Heart left ventricle (tissue), 16 donors: ENCODE data around the gene CACNA2D3. TPM values are rescaled to one million over a fixed set of nuclear protein-coding genes. Genes with fewer than 3 reads are reported as not detected.

ENCODE experiments used
- ATAC-seq, 4 donors: fragments of 200-7000 bp; cut with Tn5 transposase; one replicate each; pipeline ENCODE4 v1.9.1; 2020 to 2022; ENCODE audit warnings: moderate library complexity in 4 of 4, mild to moderate bottlenecking in 3 of 4, moderate number of reproducible peaks in 1 of 4
- DNase-seq, 5 donors: peaks; one replicate each; pipeline ENCODE4 v3.0.0-alpha.2; 2020
- H3K27ac ChIP-seq, 12 donors: fragments of 200-600 bp; sonication (generic) in 4 of 12; one replicate each; pipeline versions ENCODE4 v1.5.0 to v1.8.0; 2016 to 2022; ENCODE audit warnings: mild to moderate bottlenecking in 2 of 12
- H3K27me3 ChIP-seq, 9 donors: fragments of 200-600 bp; sonication (generic) in 2 of 9; one replicate each; pipeline versions ENCODE4 v1.5.1 to v1.8.0; 2016 to 2022; ENCODE audit warnings: mild to moderate bottlenecking in 3 of 9
- H3K36me3 ChIP-seq, 9 donors: fragments of 200-600 bp; sonication (generic) in 2 of 9; one replicate each; pipeline versions ENCODE4 v1.5.0 to v1.8.0; 2018 to 2022; ENCODE audit warnings: mild to moderate bottlenecking in 2 of 9
- H3K4me1 ChIP-seq, 12 donors: fragments of 200-600 bp; sonication (generic) in 4 of 12; one replicate each; pipeline versions ENCODE4 v1.5.0 to v1.8.0; 2016 to 2022; ENCODE audit warnings: mild to moderate bottlenecking in 3 of 12
- H3K4me3 ChIP-seq, 12 donors: fragments of 200-600 bp; sonication (generic) in 4 of 12; one replicate each; pipeline versions ENCODE4 v1.5.0 to v1.8.0; 2017 to 2022; ENCODE audit warnings: mild to moderate bottlenecking in 9 of 12, moderate library complexity in 4 of 12
- H3K9me3 ChIP-seq, 12 donors: fragments of 200-600 bp; sonication (generic) in 4 of 12; one replicate each; pipeline versions ENCODE4 v1.5.0 to v1.8.0; 2016 to 2022; ENCODE audit warnings: mild to moderate bottlenecking in 1 of 12
- POLR2A ChIP-seq, 2 donors: fragments of 450-650 bp; IDR thresholded peaks; one replicate each; pipeline ENCODE4 v1.6.1; 2017; ENCODE audit warnings: antibody characterized with exemption in 2 of 2, mild to moderate bottlenecking in 2 of 2, moderate library complexity in 2 of 2
- WGBS, 4 donors: extraction: QIAGEN DNeasy Blood & Tissue Kit in 2 of 4; methylation state at CpG; one replicate each; pipeline versions ENCODE4 v1.1.5 to v1.1.7; 2013 to 2018; 5-methylcytosine and 5-hydroxymethylcytosine counted together
- intact Hi-C, 10 donors: fragments of 100-400 bp; cut with DNase I; formaldehyde crosslinking; loops; one replicate each; pipeline versions ENCODE4 v1.11.1 to v1.14.2; 2022
- polyA plus RNA-seq, 2 donors: library from polyadenylated mRNA; stranded (reverse); fragments of 200-250 nt; gene quantifications; one replicate each; pipeline ENCODE4 v1.2.3, GENCODE V29; 2013
- total RNA-seq, 9 donors: library from RNA; depleted of rRNA in 2 of 9; stranded (reverse); fragments of >200 nt in 2 of 9; fragmentation: NEBNext Ultra II Directional in 3 of 9; extraction: Animal tissue kit (Norgen Biotek cat#: 25700) in 3 of 9; gene quantifications; one replicate each; pipeline versions ENCODE4 v1.1.0 to v1.2.4, GENCODE V29; 2016 to 2023
- TF ChIP-seq, protein P1 (sequence below), 12 donors: fragments of 200-600 bp; sonication (generic) in 4 of 12; IDR thresholded peaks; one replicate each; pipeline versions ENCODE4 v1.5.0 to v1.8.0; 2018 to 2022; ENCODE audit warnings: antibody characterized with exemption in 12 of 12, mild to moderate bottlenecking in 5 of 12
- donor health status: ischemic (EF 13 %, LVEDD 7.1; RV severe dilation, severe dysfunction).
- donor health status: healthy with polysubstance abuse.
- donor health status: DM: no; HTN: yes; CAD: no.
- donor health status: DM: no; HTN: no; CAD: no.
- donor health status: ischemic (EF 25% LVEDD 6.9; RV normal size, moderate dysfunction).
- donor health status: ischemic (EF 25% LVEDD 5.7; RV mildly dilated, moderate dysfunction).
- donor health status: healthy.
- donor health status: DM: yes; HTN: yes; CAD: no.
- donor health status: ischemic (EF 35%, LVEDD 5.7; RV mildly dilated, moderate dysfunction).
- donor health status: nonischemic (EF 11% LVEDD 7.7; RV severe dilation, severe dysfunction).
- donor health status: DM: yes; HTN: yes; CAD: no.
- donor health status: PGD.
- donor health status: ischemic (EF 29% LVEDD 5.4; RV normal size, mild dysfunction).
- donor health status: nonischemic (EF 23%, LVEDD 6.1; RV moderate dilation, normal function).

The CACNA2D3 gene
- total and polyA plus RNA-seq, 11 donors, result 0.17 to 25.1 (median 12.8) TPM

- Histone ChIP-seq H3K9me3 (peaks cover 0 to 12% (median 0%) of the 10 kb centered on the region in 12 donors), H3K36me3 (no peaks in the 10 kb centered on the region), H3K27me3 (no peaks in the 10 kb centered on the region), H3K4me3 (peak overlapping the region in 1 of 12 donors; percentile 31), H3K27ac (no peak overlapping the region), H3K4me1 (no peaks in the 10 kb centered on the region)
- no peak for DNase-seq
- no peak for ATAC-seq
- intact Hi-C loops, result no loop called here
- WGBS, 4 donors, result 84 to 88% (median 87%) methylated on average over 8 of the region's 8 CpGs
- TF ChIP-seq, protein P1, sequence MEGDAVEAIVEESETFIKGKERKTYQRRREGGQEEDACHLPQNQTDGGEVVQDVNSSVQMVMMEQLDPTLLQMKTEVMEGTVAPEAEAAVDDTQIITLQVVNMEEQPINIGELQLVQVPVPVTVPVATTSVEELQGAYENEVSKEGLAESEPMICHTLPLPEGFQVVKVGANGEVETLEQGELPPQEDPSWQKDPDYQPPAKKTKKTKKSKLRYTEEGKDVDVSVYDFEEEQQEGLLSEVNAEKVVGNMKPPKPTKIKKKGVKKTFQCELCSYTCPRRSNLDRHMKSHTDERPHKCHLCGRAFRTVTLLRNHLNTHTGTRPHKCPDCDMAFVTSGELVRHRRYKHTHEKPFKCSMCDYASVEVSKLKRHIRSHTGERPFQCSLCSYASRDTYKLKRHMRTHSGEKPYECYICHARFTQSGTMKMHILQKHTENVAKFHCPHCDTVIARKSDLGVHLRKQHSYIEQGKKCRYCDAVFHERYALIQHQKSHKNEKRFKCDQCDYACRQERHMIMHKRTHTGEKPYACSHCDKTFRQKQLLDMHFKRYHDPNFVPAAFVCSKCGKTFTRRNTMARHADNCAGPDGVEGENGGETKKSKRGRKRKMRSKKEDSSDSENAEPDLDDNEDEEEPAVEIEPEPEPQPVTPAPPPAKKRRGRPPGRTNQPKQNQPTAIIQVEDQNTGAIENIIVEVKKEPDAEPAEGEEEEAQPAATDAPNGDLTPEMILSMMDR (IDR thresholded peaks at IDR 0.05), result no peak
- no peak for TF ChIP-seq POLR2A (IDR thresholded peaks at IDR 0.05)
Observed at GRCh38 chr3:54243960-54244682, 121.8 kb downstream of the CACNA2D3 start.

DNA sequence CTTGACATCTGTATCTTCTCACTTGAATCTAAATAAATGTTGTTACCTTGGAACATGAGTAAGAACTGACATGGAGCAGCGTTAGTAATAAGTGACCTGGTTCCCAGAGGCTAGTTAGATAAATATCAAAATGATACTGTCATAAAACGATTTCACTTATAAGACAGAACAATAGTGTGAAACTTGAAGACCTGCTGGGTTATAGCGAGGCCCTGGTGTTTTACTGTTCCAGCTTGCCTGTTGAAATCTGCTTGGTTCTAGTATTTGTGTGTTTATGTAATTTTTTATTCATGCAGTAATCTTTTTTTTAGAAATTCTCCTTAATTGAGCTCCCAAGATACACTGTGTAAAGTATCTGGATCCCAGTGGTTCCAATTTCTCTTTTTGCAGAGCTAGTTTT, 129.4 kb downstream of the CACNA2D3 start:
- no peaks in the 10 kb centered on the region for H3K27me3 ChIP-seq
- H3K4me3 ChIP-seq, result no peak overlapping the region
- H3K36me3 ChIP-seq, result no peaks in the 10 kb centered on the region
- no peaks in the 10 kb centered on the region for H3K4me1 ChIP-seq
- intact Hi-C loops, result no loop called here
- DNase-seq (no peak), ATAC-seq (no peak)
- no peak overlapping the region for H3K27ac ChIP-seq
- WGBS, 4 donors, result 61 to 79% (median 68%) methylated on average over 3 of the region's 3 CpGs
- peaks cover 0 to 5% (median 0%) of the 10 kb centered on the region in 12 donors for H3K9me3 ChIP-seq
- no peak for TF ChIP-seq POLR2A (IDR thresholded peaks at IDR 0.05)
- TF ChIP-seq, protein P1 (IDR thresholded peaks at IDR 0.05), result no peak

DNA sequence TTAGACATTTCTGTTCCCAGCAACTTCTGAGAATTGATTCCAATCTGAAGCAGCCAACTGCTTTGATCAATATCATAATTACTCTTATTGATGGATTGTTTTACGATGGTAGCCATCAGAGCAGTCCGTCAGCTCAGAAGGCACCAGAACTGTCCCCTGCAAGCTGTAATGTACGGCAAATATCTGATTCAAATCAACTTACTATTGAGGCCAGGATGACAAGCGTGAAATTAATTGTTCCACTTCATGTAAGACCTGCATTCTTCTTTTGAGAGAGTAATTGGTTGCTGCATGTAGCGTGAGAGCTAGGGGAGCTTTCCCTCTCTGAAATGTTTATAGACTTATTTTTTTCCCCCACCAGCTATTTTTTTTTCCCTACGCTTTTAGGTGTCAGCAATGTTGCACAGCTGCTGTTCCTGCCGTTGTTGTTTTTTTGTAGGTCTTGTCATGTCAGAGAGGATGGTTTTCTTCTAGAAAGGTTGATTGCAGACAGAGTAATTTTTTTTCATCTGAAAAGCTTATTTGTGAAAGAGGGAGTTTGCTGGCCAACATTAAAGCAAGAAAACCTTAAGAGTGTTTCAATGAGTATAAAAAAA, 134.9 kb downstream of the CACNA2D3 start:
- H3K4me3 ChIP-seq, result no peak overlapping the region
- no peaks in the 10 kb centered on the region for H3K9me3 ChIP-seq
- intact Hi-C loops, result no loop called here
- no peak for ATAC-seq
- no peak overlapping the region for H3K27ac ChIP-seq
- no peaks in the 10 kb centered on the region for H3K4me1 ChIP-seq
- no peaks in the 10 kb centered on the region for H3K36me3 ChIP-seq
- no peaks in the 10 kb centered on the region for H3K27me3 ChIP-seq
- WGBS, 4 donors, result 76 to 83% (median 81%) methylated on average over 7 of the region's 7 CpGs
- TF ChIP-seq, protein P1 (IDR thresholded peaks at IDR 0.05), result no peak
- TF ChIP-seq POLR2A (IDR thresholded peaks at IDR 0.05), result no peak
- no peak for DNase-seq

GRCh38 chr3:54259636-54260035, 137.3 kb downstream of the CACNA2D3 start:
- WGBS, 4 donors, result 46 to 56% (median 51%) methylated on average over 2 of the region's 2 CpGs
- DNase-seq, result no peak
- no peak overlapping the region for H3K4me3 ChIP-seq
- ATAC-seq, result no peak
- H3K4me1 ChIP-seq, result peaks cover 0 to 6% (median 0%) of the 10 kb centered on the region in 12 donors
- H3K9me3 ChIP-seq, result no peaks in the 10 kb centered on the region
- no peaks in the 10 kb centered on the region for H3K27me3 ChIP-seq
- intact Hi-C loops, result no loop called here
- no peak overlapping the region for H3K27ac ChIP-seq
- H3K36me3 ChIP-seq, result no peaks in the 10 kb centered on the region
- TF ChIP-seq, protein P1 (IDR thresholded peaks at IDR 0.05), result no peak
- no peak for TF ChIP-seq POLR2A (IDR thresholded peaks at IDR 0.05)
